NCI-H2029 (cell line): ENCODE results near the gene IL25.

Experiments
- DNase-seq: peaks from one replicate; lab custom pipeline; 2025; lab: John Stamatoyannopoulos, UW

IL25 gene

DNA sequence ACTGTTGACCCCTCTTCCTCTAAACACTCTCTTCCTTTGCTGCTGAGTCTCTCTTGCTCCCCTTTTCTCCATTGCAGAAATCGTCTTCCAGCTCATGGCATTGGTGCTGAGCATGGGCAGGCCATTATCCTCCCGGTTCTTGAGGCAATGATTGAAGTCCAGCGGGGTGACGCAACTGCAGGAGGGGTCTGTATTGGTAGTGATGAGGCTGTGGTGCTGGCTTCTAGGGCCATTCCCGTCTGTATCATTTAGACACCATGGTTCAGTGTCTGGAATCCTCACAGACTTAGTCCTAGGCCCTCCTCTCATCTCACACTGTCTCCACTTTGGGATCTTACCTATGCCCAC lies 19.2 kb upstream of the IL25 start:
- no peak for DNase-seq

- no peak for DNase-seq
Observed at GRCh38 chr14:23354990-23355389, 17.6 kb upstream of the IL25 start.

GRCh38 chr14:23355871-23356435 lies 16.7 kb upstream of the IL25 start:
- no peak for DNase-seq

DNA sequence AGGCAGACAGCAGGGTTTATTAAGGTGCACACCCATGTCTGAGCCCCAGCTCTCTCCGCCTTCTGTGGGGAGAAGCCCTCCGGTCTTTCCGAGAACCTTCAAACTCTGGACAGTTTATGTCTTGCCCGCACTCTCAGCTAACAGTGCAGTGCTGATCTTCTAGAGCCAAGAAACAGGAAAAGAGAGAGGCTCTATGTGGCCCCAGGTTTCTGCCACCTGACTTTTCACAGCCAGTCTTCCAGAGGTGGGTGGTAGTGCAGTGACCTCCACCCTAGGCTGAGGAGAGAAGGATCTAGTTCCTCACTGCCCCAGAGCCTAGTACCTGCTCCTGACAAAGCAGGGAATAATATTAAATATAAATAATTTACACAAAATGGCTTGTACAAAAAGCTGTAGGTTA lies 15.9 kb upstream of the IL25 start:
- no peak for DNase-seq

- no peak for DNase-seq
Observed at GRCh38 chr14:23357261-23357660, 15.3 kb upstream of the IL25 start.

GRCh38 chr14:23358042-23358441 lies 14.6 kb upstream of the IL25 start:
- DNase-seq = no peak

DNA sequence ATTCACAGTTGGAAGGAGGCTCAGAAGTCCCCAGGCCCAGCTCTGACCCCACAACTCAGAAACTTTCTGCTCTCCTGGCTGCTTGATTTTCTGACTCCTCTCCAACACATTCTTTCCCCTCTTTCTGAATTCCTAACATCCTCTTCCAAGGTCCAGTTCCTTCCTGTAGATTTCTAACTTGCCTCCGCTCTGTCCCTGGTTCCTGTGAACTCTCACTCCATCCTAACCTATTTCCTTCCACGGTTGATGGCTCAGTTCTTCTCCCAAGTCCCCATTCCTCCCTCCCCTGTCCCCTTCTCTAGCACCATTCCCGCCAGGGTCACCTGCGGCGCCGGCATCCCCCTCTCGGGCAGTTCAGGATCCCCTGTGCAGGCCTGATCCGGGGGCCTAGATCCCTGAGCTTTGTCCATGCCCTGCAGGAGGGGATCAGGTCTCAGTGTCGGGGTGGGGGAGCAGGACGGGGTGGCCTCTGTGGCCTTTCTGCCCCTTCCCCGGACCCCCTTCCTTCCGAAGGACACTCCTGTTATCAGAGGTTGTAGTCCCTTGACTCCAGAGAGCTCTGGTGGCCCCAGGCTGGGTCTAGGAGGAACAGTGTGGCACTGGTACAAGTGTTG lies 13.9 kb upstream of the IL25 start:
- DNase-seq = no peak

GRCh38 chr14:23359167-23359626 lies 13.4 kb upstream of the IL25 start:
- DNase-seq = no peak

DNA sequence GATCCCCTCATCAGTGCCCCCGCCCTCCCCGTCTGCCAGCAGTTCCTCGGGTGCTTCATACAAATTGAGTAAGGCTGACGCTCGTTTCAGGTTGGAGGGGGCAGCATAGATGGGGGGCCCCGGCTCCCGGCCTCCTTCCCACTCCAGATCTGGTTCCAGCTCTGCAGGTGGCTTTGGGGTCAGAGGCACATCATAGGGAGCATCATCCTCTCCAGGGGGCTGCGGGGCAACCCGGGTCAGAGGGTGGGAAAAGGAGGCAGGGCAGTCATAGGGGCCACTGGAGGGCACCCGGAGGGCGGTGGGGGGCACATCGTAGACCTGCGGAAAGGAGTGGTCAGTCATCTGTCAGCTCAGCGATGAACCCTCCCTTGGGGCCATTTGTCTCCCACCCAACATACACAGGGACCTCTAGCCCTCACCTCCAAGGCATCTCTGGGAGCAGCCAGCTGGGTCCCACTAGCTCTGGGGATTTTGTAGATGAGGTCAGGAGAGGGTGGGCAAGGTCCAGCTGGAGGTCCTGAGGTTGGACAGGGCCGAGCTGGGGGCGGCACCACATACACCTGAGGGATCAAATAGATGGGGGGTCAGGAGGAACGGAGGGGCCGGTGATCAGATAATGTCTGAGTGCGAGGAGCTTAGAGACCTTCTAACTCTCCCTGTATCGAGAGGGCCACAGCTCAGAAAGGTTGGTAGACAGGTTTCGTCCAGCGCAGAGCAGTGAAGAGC lies 12.7 kb upstream of the IL25 start:
- no peak for DNase-seq

DNA sequence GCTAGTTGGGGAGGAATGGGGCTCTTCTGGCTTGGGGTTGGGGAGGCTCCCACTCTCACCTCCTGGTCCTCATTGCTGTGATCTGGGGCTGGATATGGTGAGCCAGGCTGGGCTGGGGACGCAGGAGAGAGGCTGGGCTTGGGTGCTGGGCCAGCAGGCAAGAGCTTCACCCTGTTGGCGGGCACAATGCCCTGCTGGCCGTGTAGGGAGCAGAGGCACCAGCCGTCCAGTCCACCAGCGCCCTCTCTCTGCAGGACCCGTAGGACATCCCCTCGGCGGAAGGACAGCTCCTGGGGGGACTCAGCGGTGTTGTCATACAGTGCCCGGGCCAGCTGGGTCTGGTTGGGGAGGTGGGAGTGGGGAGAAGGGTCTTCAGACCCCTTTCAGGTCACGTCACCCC lies 12.1 kb upstream of the IL25 start:
- no peak for DNase-seq

DNA sequence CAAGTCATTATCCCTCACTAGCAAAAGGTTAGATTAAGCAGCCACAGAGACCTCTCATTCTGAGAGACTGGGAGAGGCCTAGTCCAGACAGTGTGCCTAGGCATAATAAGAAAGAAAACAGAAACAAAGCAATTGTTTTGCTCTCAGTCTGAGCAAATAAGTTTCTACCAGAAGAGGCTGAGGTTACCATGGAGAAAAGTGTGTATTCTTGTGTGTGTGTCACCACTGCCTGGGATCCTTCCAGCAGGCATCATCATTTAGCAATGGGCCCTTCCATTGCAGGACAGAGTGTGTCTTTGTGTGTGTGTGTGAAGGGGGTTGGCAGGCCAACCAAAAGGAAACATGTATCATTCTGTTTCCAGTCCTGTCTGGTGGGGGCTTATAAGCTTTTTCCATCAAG lies 11.3 kb upstream of the IL25 start:
- peak; percentile 46 for DNase-seq

DNA sequence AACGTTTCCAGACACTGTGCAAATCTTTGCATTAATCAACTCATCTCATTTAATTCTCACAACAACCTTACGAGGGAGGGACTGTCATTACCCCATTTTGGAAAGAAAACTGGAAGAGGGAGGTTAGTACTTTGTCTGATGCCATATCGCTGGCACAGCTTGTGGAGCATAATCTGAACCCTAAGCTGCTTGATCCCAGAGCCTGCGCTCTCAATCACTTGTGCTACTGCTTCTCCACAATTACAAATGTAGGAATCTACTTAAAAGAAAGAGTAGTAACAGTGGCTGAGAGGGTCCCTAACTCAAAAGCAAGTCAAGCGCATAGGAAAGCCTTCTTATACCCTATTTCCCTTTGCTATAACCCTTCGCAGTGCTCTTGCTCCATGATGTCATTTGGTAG lies 10.8 kb upstream of the IL25 start:
- no peak for DNase-seq

GRCh38 chr14:23362200-23362599 lies 10.4 kb upstream of the IL25 start:
- no peak for DNase-seq

DNA sequence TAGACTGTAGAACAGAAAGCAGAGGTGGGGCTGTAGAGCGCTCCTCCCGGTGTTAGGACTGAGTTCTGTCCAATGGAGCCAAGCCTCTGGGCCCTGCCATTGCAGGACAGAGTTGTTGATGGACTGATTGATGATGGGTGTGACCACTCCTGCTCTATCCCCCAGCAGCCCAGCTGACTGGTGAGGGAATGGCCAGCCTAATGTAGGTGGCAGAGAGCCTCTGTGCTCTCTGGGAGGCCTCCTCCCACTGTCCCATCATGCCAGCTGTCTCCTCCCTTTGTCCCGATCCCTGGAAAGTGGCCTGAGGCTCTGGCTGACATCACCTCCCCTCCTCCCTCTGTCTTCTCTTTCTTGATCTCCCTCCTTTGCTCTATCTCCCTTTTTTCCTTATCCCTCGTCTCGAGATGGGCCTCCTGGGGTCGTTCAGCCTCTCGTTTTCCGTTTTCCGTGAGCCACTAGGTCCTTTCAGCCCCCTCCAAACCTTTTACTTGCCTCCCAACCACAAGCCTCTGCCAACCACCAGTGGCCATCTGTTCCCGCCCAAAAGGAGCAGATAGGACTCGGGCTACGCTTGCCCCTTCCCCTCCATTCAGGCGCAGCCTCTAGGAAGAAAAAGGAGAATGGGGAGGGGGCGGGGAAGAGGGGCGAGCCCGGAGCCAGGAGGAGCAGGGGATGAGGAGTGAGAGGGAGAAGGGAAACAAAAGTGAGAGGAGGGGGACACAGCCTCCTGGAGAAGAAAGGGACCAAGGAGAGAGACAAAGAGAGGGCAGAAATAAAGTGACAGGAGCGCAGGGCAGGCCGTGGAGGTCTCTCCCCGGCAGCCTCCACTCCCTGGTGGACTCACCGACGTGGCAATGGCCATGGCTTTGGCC lies 8.2 kb upstream of the IL25 start:
- DNase-seq = no peak

DNA sequence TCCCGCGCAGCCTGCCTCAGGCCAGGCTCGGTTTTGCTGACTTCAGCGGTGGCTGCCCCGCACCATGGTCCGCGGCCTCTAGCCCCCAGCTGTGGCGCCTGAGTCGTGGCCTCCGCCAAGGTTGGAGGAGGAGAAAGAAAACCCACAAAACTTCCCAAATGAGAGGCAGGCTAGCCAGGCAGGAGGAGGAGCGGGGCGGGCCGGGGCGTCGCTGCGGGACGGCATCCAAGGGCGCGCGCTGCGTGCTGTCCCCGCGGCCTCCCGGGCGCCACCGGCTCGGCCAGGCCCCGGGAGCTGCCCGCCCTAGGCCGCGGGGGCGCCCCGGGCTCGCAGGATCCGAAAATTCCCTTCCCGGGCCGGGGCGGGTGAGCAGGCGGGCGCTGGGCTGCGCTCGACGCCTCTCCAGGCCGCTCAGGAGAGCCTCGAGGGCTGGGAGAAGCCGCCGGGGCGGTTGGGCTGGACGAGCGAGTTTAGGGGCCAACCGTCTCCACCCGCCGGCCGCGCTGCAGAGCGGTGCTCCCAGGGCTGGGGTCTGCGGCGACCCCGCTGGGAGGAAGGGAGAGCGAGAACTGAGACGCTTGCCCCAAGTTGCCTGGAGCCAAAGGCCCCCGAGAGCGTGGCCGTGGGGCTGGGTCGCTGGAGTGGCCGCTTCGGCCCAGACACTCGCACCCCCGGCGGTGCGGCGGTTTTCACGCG lies 7.4 kb upstream of the IL25 start, which contains the start of gene EFS:
EFS (minus strand) TSS at position 137 of the 696 bp plus-strand sequence. CDS start 147 bp downstream, outside the sequence.
- no peak for DNase-seq

DNA sequence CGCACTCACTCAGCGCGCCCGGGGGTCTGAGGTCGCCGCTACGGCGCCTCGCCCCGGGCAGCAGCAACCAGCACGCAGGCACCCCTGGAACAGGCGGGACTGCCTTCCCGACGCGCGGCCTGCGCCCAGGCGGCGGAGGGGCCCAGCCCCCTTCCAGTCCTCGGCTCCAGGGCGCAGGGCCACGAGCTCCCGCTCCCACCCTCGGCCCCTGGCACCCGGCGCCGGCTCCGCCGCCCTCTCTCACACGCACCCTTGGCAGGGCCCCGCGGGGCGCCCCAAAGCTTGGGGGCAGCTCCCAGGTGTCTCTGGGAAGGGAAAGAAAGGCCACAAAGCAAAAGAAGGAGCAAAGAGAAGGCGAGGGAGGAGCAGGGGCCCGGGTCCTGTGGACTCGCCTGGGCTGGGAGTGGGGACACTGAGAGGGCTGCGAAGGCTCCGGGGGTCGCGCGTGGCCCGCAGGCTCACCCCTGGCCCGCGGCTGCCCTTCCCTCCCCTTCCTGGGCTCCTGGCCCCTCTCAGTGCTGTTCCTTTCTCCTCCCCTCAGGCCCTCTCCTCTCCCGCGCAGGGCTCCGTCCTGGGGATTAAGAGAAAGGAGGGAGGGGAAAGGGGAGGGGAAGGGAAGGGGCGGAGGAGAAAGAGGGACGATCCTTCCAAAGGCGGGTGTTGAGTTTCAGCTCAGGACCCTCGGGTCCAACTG lies 6.7 kb upstream of the IL25 start:
- no peak for DNase-seq

- DNase-seq = no peak
Observed at GRCh38 chr14:23366426-23366921, 6.1 kb upstream of the IL25 start.

GRCh38 chr14:23370221-23370620 lies 2.4 kb upstream of the IL25 start:
- no peak for DNase-seq

DNA sequence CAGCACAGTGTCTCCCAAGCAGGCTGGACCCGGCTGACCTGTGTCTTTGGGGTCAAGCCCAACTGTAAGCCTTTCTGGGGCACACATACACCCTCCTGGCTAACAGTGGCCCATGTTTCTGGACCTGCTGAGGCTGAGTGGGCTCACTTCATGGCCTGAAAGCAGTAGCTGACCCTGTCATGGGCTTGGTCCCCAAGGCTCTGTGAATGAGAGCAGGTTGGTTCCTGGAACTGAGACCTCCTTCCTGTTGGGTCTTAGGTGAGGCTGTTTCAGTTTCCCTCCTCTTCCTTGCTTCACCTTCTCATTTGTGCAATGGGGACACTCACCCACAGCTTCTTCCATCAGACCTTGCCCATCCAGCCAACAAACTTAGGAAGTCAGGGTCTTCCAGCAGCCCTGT lies 744 bp upstream of the IL25 start:
- DNase-seq = no peak

GRCh38 chr14:23373041-23373440 lies 432 bp downstream of the IL25 start:
- DNase-seq = no peak
